H9 (cell line): Measurements from ENCODE around the gene CRACDL. TPM values are rescaled to one million over a fixed set of nuclear protein-coding genes. Genes with fewer than 3 reads are reported as not detected.

Experiments
- DNase-seq: peaks from one replicate; pipeline ENCODE4 v3.0.0-alpha.2; 2017
- H2AFZ ChIP-seq: one replicate; pipeline ENCODE4 v1.6.1; 2013; ENCODE audit warnings: mild to moderate bottlenecking, low read length, control low read depth, moderate library complexity
- H2AK5ac ChIP-seq: 2 replicates; pipeline ENCODE4 v1.6.1; 2013; ENCODE audit warnings: low read length, control low read depth, mixed read lengths; ENCODE audit not compliant: insufficient read length
- H2BK120ac ChIP-seq: one replicate; pipeline ENCODE4 v1.6.1; 2013; ENCODE audit warnings: low read depth, mild to moderate bottlenecking, low read length, control low read depth, inconsistent platforms; ENCODE audit not compliant: poor library complexity, severe bottlenecking
- H2BK12ac ChIP-seq: 2 replicates; pipeline ENCODE4 v1.6.1; 2013; ENCODE audit warnings: low read length, control low read depth, mixed read lengths, low read depth; ENCODE audit not compliant: insufficient read length
- H2BK15ac ChIP-seq: 2 replicates; pipeline ENCODE4 v1.6.1; 2013; ENCODE audit warnings: low read depth, low read length, control low read depth
- H2BK20ac ChIP-seq: one replicate; pipeline ENCODE4 v1.6.1; 2013; ENCODE audit warnings: low read depth, mild to moderate bottlenecking, low read length, control low read depth, inconsistent platforms; ENCODE audit not compliant: poor library complexity, severe bottlenecking
- H2BK5ac ChIP-seq: 2 replicates; pipeline ENCODE4 v1.6.1; 2013; ENCODE audit warnings: low read length, control low read depth, mixed read lengths; ENCODE audit not compliant: insufficient read length
- H3K14ac ChIP-seq: 2 replicates; pipeline ENCODE4 v1.6.1; 2013; ENCODE audit warnings: low read length, control low read depth; ENCODE audit not compliant: insufficient read depth
- H3K18ac ChIP-seq: 2 replicates; pipeline ENCODE4 v1.6.1; 2013; ENCODE audit warnings: low read depth, mild to moderate bottlenecking, mixed read lengths, low read length, control low read depth; ENCODE audit not compliant: insufficient read length
- H3K23ac ChIP-seq: 2 replicates; pipeline ENCODE4 v1.6.1; 2013; ENCODE audit warnings: low read length, control low read depth, mixed read lengths, low read depth; ENCODE audit not compliant: insufficient read length
- H3K23me2 ChIP-seq: 2 replicates; pipeline ENCODE4 v1.6.1; 2013; ENCODE audit warnings: low read depth, mild to moderate bottlenecking, mixed read lengths, low read length, control low read depth; ENCODE audit not compliant: insufficient read length, poor library complexity, severe bottlenecking
- H3K27ac ChIP-seq: 2 replicates; pipeline ENCODE4 v1.5.1; 2013; ENCODE audit warnings: low read length, control low read depth, mixed read lengths, low read depth; ENCODE audit not compliant: insufficient read length
- H3K27me3 ChIP-seq: 2 replicates; pipeline ENCODE4 v1.6.1; 2013; ENCODE audit warnings: low read length, control low read depth, inconsistent platforms; ENCODE audit not compliant: insufficient read depth
- H3K4ac ChIP-seq: 2 replicates; pipeline ENCODE4 v1.6.1; 2013; ENCODE audit warnings: low read depth, mild to moderate bottlenecking, control low read depth, inconsistent platforms, low read length, moderate library complexity
- H3K4me1 ChIP-seq: 2 replicates; pipeline ENCODE4 v1.6.1; 2013; ENCODE audit warnings: low read length, control low read depth, inconsistent platforms; ENCODE audit not compliant: insufficient read depth
- H3K4me2 ChIP-seq: 2 replicates; pipeline ENCODE4 v1.6.1; 2013; ENCODE audit warnings: low read length, control low read depth, mixed read lengths; ENCODE audit not compliant: insufficient read length, insufficient read depth
- H3K56ac ChIP-seq: 2 replicates; pipeline ENCODE4 v1.6.1; 2013; ENCODE audit warnings: low read depth, mild to moderate bottlenecking, mixed read lengths, low read length, control low read depth; ENCODE audit not compliant: insufficient read length
- H3K79me1 ChIP-seq: 2 replicates; pipeline ENCODE4 v1.6.1; 2013; ENCODE audit warnings: low read depth, mild to moderate bottlenecking, moderate library complexity, low read length, control low read depth, inconsistent platforms; ENCODE audit not compliant: insufficient read depth, poor library complexity, severe bottlenecking
- H3K79me2 ChIP-seq: 2 replicates; pipeline ENCODE4 v1.6.1; 2013; ENCODE audit warnings: low read length, control low read depth, inconsistent platforms; ENCODE audit not compliant: insufficient read depth
- H3K9ac ChIP-seq: 2 replicates; pipeline ENCODE4 v1.6.1; 2013; ENCODE audit warnings: low read length, control low read depth, mixed read lengths; ENCODE audit not compliant: insufficient read length; ENCODE audit errors: extremely low read depth
- H3K9me3 ChIP-seq: one replicate; pipeline ENCODE4 v1.6.1; 2013; ENCODE audit warnings: low read depth, low read length, inconsistent platforms; ENCODE audit not compliant: control insufficient read depth
- H3T11ph ChIP-seq: one replicate; pipeline ENCODE4 v1.6.1; 2013; ENCODE audit warnings: mild to moderate bottlenecking, low read length, control low read depth, inconsistent platforms
- H4K20me1 ChIP-seq: one replicate; pipeline ENCODE4 v1.6.1; 2013; ENCODE audit not compliant: control insufficient read depth, insufficient read length, insufficient read depth
- H4K5ac ChIP-seq: 2 replicates; pipeline ENCODE4 v1.6.1; 2013; ENCODE audit warnings: low read depth, mild to moderate bottlenecking, mixed read lengths, low read length, control low read depth; ENCODE audit not compliant: insufficient read length
- H4K8ac ChIP-seq: replicated peaks from 2 replicates; pipeline ENCODE4 v1.6.1; 2013; ENCODE audit warnings: low read length, control low read depth, mixed read lengths, low read depth; ENCODE audit not compliant: insufficient read length
- H4K91ac ChIP-seq: 2 replicates; pipeline ENCODE4 v1.6.1; 2013; ENCODE audit warnings: low read depth, mild to moderate bottlenecking, moderate library complexity, mixed read lengths, low read length, control low read depth; ENCODE audit not compliant: insufficient read length
- H3K27ac Mint-ChIP-seq, 3 experiments: 2 replicates in 2 of 3; 3 replicates in 1 of 3; pipeline ENCODE4 v1.8.0; 2020 to 2021; ENCODE audit warnings: mixed read lengths in 3 of 3, mild to moderate bottlenecking in 1 of 3, moderate library complexity in 1 of 3
- H3K27me3 Mint-ChIP-seq: 2 replicates; pipeline ENCODE4 v1.8.0; 2021; ENCODE audit warnings: low read depth, mild to moderate bottlenecking, moderate library complexity, mixed read lengths
- H3K36me3 Mint-ChIP-seq, 3 experiments: 2 replicates in 2 of 3; 3 replicates in 1 of 3; pipeline ENCODE4 v1.8.0; 2020 to 2021; ENCODE audit warnings: low read depth in 3 of 3, mixed read lengths in 3 of 3; ENCODE audit not compliant: insufficient read depth in 1 of 3
- H3K4me1 Mint-ChIP-seq, 2 experiments: 2 replicates each; pipeline ENCODE4 v1.8.0; 2020; ENCODE audit warnings: mixed read lengths in 2 of 2
- H3K4me3 Mint-ChIP-seq, 2 experiments: 2 replicates in 1 of 2; 3 replicates in 1 of 2; pipeline ENCODE4 v1.8.0; 2020 to 2021; ENCODE audit warnings: mild to moderate bottlenecking in 2 of 2, mixed read lengths in 2 of 2, moderate library complexity in 1 of 2
- H3K9me3 Mint-ChIP-seq, 2 experiments: 2 replicates in 1 of 2; 3 replicates in 1 of 2; pipeline ENCODE4 v1.8.0; 2020; ENCODE audit warnings: mild to moderate bottlenecking in 2 of 2, mixed read lengths in 2 of 2, moderate library complexity in 1 of 2
- CTCF ChIP-seq: fragments of 200-600 bp; sonication (generic); conservative IDR thresholded peaks from 3 replicates; pipeline ENCODE4 v1.8.0; 2021; ENCODE audit warnings: antibody characterized with exemption, mild to moderate bottlenecking
- WGBS: extraction: QIAGEN DNeasy Blood & Tissue Kit; methylation state at CpG from one replicate; pipeline ENCODE4 v1.1.7; 2013; ENCODE audit warnings: missing lambda C conversion rate, low lambda C conversion rate, mixed read lengths; ENCODE audit not compliant: insufficient read length; ENCODE audit errors: extremely low coverage; 5-methylcytosine and 5-hydroxymethylcytosine counted together
- total RNA-seq: library from RNA; stranded (reverse); gene quantifications from 2 replicates; pipeline ENCODE4 v1.2.1, GENCODE V29; 2021

CRACDL gene
- total RNA-seq, 1 experiment from 2014 or later = 0.48 TPM

GRCh38 chr2:98847853-98848252 is 88.2 kb downstream of the CRACDL start:
- H2BK20ac ChIP-seq = no peak overlapping the region
- no peak overlapping the region for H2BK12ac ChIP-seq
- H4K8ac ChIP-seq = no peak overlapping the region
- no peak overlapping the region for H4K91ac ChIP-seq
- WGBS = no CpG with 5 or more reads among the region's 5 CpGs
- H2AFZ ChIP-seq = no peak overlapping the region
- H3T11ph ChIP-seq = no peak overlapping the region
- H3K27me3 ChIP-seq = no peaks in the 10 kb centered on the region
- H2BK5ac ChIP-seq = no peak overlapping the region
- no peak overlapping the region for H3K18ac ChIP-seq
- H3K36me3 Mint-ChIP-seq = no peaks in the 10 kb centered on the region
- H3K9me3 ChIP-seq = no peaks in the 10 kb centered on the region
- H2BK120ac ChIP-seq = no peak overlapping the region
- no peaks in the 10 kb centered on the region for H3K79me2 ChIP-seq
- no peak overlapping the region for H3K56ac ChIP-seq
- H2BK15ac ChIP-seq = no peak overlapping the region
- no peak overlapping the region for H3K4me3 Mint-ChIP-seq
- H3K23ac ChIP-seq = no peak overlapping the region
- H3K79me1 ChIP-seq = no peaks in the 10 kb centered on the region
- TF ChIP-seq CTCF = no peak
- H3K14ac ChIP-seq = no peak overlapping the region
- H4K20me1 ChIP-seq = no peaks in the 10 kb centered on the region
- H3K23me2 ChIP-seq = no peaks in the 10 kb centered on the region
- H3K4ac ChIP-seq = no peak overlapping the region
- no peaks in the 10 kb centered on the region for H3K4me1 Mint-ChIP-seq
- peaks cover 4% of the 10 kb centered on the region for H3K27me3 Mint-ChIP-seq
- no peaks in the 10 kb centered on the region for H3K4me1 ChIP-seq
- H2AK5ac ChIP-seq = no peak overlapping the region
- DNase-seq = no peak
- H3K9me3 Mint-ChIP-seq = no peaks in the 10 kb centered on the region
- H3K4me2 ChIP-seq = no peak overlapping the region
- H3K27ac ChIP-seq = no peak overlapping the region
- H3K9ac ChIP-seq = no peak overlapping the region
- no peak overlapping the region for H4K5ac ChIP-seq
- H3K27ac Mint-ChIP-seq = no peak overlapping the region; a peak in 1 of 7 replicates
